Measurements from ENCODE around the gene EPB41.

GRCh38 chr1:29157269-29157601 lies 242.9 kb downstream of the EPB41 start:
- TF ChIP-seq SIN3A (IDR thresholded peaks at IDR 0.05; ENCODE audit: borderline replicate concordance, insufficient read depth, low read length) (no peak), TAF1 (IDR thresholded peaks at IDR 0.05; ENCODE audit: borderline replicate concordance, insufficient read depth, low read length) (no peak)
